GM19324 (cell line): ENCODE results near the gene PSENEN.
A peak's percentile ranks its signal among the peaks of the same experiment; 100 is the strongest.

ENCODE experiments used
- ATAC-seq: cut with Tn5 transposase; IDR thresholded peaks from one replicate; pipeline ENCODE4 v1.9.1; 2021; ENCODE audit warnings: mild to moderate bottlenecking, moderate library complexity; ENCODE audit not compliant: unreplicated experiment, low FRiP score

Gene PSENEN

DNA sequence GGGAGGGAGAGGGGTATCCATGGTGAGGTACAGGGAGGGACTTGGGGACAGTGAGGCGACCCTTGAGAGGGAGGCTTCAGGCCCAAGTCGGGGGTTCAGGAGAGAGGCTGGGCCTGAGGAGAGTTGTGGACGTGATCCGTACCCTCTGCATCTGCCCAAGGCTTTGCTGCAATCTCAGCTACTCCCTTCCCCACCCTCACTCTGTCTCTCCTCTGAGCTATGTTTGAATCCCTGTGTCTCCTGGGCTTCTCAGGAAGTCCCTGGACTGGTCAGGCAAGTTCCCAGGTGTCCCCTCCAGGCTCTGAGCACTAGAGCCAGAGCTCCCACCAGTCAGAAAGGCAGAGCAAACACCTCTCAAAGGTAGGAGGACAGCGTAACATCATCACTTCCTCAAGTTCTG lies 4.7 kb downstream of the PSENEN start:
- no peak for ATAC-seq

DNA sequence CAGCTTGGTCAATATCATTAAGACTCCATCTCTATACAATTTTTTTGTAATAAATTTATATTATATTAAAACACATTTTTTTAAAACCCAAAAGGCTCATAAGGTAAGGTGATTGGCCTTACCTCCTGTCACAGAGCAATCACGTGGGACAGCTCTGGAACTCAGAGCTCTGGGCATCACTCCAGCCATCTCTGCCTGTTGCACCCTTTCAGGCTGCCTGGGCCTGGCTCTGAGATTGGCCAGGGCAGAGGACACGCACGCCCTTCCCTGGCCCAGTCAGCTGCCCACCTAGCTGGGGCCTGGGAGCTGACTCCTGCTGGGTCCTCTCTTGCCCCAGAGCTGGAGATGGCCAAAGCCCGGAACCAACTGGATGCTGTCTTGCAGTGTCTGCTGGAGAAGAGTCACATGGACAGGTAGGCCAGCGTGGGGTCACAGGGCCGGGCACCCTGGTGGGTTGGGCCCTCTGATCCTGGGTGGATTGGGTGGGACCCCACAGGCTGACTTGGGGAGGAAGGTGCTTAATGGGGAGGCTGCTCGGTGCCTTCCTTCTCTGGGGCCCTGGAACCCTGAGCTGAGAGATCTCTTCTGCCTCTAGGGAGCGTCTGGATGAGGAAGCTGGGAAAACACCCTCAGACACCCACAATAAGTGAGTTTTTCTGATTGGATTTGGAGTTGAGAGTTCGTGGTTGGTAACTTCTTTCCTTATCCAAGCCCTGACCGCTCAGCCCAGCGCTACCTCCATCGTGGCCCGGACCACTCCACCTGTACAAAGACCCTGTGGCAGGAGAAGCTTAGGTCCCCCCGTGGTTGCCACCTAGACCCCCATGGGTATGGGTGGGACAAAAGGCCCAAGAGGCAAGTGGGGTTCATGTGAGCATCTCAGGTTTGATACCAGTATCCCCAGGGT lies 6.6 kb downstream of the PSENEN start:
- no peak for ATAC-seq

DNA sequence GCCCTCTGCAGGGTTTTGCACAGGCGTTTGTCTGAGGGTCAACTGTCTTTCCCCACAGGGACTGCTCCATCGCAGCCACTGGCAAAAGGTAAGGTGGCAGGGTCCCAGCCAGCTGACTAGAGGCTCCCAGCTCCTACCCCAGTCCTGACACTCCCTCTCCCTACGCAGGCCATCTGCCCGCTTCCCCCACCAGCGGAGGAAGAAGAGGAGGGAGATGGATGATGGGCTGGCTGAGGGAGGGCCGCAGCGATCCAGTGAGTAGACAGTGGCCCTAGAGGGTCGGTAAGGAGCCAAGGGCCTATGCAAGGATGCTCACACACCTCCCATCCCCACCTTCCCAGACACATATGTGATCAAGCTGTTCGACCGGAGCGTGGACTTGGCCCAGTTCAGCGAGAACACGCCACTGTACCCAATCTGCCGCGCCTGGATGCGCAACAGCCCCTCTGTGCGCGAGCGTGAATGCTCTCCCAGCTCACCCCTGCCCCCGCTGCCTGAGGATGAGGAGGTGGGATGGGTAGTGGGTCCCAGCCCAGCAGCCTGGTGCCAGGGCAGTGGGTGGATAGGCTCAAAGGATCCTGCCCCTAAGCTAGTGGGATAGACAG lies 7.4 kb downstream of the PSENEN start:
- no peak for ATAC-seq

DNA sequence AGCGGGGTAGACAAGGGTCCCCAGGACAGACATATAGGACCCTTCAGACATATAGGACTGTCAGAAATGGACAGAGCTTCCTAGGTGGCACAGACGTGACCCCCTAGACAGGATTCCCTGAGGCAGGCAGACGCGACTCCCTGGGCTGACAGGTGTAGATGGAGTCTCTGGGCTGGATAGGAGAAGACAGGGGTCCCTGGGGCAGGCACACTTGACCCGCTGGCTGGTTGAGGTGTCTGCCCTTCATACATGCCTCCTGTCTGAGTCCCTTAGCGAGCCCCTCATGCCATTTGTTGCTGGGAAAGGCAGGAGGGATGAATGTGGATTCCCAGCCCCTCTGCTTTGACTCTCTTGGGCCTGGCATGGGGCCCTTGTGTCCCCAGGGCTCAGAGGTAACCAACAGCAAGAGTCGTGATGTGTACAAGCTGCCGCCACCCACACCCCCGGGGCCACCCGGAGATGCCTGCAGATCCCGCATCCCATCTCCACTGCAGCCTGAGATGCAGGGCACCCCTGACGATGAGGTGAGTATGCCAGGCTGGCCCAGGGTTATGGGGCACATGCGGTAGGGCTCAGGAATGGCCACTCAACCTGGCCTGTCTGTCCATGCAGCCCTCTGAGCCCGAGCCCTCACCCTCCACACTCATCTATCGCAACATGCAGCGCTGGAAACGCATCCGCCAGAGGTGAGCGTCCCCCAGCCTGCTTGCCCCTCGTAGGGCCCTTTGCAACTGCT lies 8.4 kb downstream of the PSENEN start:
- ATAC-seq = no peak

DNA sequence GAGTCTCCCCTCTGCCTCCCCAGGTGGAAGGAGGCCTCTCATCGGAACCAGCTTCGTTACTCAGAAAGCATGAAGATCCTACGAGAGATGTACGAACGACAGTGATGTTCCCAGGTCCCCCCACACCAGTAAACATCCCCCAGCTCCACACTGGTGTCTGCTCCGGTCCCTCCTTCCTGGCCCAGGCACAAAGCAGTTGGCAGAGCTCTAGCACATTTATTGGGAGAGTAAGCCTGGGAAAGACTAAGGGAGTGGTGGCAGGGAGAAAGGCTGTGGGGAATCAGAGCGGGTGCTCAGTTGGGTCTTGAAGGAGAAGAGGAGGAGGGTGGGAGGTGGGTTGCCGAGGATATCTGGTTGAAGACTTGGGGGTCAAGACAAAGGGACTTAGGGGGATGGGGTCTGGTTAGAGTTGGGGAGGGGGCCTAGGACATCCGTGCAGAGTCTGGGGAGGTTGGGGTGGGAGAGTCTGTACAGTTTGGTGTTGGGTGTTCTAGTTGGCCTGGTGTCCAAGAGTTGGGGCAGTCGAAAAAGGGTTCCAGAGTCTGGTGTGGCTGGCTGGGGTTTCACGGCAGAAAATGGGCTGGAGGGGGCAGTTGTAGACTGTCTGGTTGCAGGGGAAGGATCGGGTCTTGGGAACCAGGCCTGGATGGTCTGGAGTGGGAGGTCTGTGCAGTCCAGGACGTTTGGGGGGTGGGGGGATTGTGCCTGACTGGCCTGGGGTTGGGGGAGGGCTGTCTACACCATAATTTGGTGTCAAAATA lies 9.1 kb downstream of the PSENEN start:
- ATAC-seq = no peak

DNA sequence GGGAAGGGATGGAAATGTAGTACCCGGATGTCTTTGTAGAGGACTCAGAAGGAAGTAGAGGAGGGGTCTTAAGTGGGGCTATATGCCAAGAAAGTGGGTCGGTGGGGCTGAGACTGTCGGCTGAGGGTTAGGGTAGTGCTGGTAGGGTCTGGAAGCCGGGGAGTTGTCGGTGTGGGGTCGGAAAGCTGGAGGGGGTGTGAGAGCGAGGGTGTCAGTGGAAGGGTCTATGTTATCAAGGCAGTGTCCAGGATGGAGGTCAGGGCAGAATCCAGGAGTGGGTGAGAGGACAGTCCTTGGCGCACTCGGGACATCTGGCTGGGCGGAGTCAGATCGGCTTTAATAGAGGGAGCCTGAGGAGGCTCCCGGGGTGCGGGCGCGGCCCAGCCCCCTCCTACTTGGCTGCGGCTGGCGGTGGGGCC lies 9.7 kb downstream of the PSENEN start:
- ATAC-seq = no peak

DNA sequence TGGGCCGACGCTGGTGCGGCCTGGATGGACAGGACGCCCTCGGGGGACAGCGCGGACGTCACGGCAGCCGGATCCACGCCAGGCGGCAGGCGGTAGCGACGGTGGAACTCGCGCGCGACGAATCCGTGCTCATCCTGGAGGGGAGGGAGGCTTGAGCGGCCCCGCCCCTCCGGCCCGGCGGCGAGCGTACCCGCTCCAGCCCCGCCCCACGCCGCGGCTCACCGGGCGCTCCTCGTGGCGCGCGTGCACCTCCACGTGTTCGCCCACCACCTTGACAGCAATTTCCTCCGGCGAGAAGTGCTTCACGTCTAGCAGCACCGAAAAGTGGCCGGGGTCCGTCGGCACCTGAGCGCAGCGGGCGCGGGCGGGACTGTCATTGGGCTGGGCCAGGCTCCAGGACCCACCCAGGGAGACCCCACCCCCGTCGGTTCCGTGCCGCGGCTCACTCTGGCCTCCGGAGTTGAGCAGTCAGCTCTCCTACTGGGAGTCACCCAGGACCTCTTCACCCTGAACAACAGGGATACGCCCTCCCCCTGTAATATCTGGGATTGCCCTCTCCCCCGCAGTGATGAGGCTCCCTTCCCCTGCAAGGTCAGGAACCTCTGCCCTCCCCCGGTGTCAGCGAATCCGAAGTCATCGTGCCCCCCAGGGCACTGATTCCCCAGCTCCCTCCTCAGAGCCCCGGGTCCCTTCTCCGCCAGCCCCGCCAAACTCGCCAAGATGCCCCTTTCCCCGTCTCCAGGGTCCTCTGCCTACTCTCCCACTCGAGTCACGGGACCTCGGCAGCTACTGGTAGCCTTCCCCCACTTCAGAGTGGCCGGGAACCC lies 10.3 kb downstream of the PSENEN start:
- ATAC-seq = no peak

DNA sequence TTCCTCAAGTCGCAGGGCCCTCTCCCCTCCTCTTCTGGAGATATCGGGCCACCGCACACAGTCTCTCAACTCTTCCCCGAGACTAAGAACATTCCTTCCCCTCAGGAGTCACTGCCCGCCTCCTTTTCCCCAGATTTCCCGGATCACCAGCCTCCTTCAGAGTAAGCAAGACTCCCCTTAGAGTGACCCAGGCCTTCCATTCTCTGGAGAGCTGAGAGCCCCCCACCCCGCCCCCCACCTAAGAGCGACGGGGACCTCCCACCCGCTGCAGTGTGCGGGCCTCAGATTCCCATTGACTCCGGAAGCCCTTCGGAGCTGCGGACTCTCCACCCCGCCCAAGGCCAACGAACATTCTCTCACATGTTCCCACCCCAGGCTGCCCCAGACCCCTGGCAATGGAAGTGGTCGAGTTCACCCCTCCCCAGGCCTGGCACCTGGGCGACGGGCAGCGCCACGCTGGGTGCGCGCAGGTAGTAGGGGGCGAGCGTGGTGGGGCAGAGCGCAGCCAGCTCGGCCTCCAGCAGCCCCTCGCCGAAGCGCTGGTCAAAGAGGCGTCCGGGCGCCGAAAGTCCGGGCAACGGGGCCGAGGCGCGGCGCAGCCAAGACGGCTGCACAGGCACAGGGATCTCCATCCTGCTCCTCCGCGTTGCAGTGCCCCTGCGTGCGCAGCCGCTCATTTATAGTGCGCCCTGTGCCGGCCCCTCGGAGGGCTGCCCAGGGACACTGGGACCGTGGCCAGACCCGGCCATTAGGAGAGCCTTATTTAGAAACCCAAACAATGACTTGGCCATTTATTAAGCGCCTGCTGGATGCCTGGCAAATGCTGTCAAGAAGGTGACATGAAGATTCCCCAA lies 11.2 kb downstream of the PSENEN start, which contains the start of gene HSPB6:
HSPB6 (minus strand) TSS at position 653 of the 854 bp plus-strand sequence; CDS start at position 632, 21 bp downstream.
- no peak for ATAC-seq

DNA sequence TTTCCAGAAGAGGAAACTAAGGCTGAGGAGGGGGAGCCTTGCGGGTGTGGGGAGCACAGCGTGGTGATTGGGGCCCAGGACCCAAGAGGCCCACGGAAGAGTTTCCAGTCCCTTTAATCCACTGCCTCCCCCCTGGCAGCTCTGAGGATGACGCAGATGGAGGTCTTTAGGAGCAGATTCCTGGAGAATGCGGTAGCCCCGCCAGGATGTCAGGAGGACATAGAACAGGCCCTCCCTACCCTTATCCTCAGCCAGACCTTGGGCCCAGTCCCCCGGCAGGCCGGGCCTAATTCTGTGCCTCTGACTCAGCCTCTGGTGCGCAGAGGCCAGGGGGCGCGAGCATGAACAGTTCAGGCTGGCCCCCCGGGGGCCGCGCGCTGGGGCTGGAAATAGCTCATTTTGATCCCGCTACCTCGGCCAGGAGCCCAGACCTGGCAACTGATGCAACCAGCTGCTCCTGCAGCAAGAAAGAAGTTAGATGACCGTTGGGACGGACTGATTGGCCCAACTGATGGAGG lies 11.8 kb downstream of the PSENEN start:
- no peak for ATAC-seq

DNA sequence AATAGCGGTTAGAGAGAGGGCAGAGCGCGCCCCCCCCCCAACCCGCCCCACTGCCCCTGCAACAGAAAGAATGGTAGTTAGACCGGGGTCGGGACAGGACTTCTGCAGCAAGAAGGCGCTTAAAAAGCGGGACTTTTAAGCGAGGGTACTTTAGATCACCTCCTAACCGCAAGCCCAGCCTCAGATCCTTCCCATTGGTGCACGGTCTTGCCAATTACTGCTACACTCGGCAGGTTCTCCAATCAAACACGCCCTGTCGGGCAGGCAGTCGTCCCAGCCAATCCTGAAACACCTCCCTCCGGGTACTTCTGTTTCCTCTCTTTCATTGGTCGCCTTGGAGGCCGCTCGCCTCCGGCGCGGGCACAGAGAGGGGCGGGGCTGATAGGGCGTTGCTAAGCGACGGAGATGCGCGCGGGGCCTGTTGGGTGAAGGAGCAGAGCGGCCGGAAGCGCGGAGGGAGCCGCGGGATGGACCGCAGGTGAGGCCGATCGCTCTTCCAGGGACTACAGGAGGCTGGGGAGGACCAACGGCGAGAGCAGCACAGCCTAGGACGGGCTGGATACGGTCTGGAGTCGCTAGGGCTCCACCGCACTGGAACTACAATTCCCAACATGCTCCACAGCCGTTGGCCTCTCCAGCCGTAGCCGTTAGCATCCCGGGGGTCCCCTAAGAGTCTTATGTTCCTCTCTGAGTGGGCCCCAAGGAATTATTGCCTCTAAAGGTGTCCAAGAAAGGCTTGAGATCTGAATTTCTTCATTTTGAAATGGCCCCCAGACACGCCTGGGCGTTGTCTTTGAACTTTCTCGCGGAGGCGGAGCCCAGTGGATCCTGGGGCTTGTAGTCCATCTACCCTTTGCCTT lies 12.5 kb downstream of the PSENEN start, which contains the start of gene PROSER3:
PROSER3 (plus strand) TSS at position 428 of the 860 bp plus-strand sequence; CDS start at position 468, 40 bp downstream.
- ATAC-seq = peak; percentile 94

DNA sequence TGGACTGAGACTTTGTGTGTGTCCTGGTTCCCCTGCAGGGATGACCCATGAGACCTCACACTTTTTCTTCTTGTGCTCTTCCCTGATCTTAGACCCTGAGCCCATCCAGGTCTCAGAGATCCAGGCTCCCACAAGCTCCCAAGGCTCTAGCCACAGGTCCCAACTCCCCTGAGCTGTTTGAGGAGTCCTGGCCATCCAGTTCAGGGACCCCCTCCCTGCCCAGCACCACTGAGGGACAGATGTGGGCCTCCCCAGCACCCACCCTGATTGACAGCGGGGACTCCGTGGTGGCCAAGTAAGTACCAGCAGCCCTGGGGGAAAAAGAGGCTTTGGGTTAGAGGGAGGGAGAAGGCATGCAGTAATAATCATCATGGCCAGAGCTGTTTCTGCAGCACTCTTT lies 14.2 kb downstream of the PSENEN start:
- ATAC-seq = no peak

DNA sequence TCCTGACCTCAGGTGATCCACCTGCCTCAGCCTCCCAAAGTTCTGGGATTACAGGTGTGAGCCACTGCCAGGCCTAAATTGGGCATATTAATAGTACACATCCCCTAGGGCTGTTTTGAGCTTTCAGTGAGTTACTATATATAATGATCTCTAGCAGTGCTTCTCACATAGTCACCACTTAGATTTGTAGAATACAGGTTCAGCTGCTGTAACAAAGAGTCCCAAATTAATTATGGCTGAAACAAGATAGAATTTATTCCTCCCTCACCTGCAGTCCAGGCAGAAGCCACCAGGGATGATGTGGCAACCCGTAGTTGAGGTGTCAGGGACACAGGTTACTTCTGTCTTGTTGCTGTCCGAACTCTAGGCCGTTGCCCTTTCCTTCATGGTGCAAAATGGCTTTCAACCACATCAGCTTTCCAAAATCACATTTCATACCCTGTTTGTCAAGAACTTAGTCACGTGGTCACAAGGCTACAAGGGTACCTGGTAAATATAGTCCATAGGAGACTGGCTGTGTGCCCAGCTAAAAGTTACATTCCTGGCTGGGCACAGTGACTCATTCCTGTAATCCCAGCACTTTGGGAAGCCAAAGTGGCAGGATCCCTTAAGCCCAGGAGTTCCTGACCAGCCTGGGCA lies 15.4 kb downstream of the PSENEN start:
- ATAC-seq = no peak

DNA sequence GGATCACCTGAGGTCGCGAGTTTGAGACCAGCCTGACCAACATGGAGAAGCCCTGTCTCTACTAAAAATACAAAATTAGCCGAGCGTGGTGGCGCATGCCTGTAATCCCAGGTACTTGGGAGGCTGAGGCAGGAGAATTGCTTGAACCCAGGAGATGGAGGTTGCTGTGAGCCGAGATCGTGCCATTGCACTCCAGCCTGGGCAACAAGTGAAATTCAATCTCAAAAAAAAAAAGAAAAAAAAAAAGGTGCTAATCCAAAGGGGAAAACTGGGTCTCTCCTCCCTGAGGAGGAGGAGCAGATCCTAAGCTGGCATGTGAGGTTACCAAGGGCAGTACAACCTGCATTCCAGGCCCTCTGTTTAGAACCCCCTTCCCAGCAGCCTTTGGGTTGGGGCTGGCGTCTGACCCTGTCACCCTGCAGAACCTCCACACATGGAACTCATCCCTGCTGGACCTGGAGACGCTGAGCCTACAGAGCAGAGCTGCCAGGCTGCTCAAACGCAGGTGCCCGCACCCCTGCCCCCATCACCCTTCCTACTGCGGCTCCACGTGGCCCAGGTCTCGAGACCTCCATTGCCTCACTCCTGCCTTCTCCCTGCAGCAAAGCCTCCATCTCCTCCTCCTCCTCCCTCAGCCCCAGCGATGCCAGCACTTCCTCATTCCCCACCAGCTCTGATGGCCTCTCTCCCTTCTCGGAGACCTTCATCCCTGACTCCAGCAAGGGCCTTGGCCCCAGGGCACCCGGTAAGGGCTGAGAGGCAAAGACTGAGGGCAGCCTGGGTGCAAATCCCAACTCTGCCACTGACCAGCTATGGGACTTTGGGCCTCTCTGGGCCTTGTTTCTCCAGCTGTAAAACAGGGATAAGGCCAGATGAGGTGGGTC lies 19.2 kb downstream of the PSENEN start:
- ATAC-seq = no peak

DNA sequence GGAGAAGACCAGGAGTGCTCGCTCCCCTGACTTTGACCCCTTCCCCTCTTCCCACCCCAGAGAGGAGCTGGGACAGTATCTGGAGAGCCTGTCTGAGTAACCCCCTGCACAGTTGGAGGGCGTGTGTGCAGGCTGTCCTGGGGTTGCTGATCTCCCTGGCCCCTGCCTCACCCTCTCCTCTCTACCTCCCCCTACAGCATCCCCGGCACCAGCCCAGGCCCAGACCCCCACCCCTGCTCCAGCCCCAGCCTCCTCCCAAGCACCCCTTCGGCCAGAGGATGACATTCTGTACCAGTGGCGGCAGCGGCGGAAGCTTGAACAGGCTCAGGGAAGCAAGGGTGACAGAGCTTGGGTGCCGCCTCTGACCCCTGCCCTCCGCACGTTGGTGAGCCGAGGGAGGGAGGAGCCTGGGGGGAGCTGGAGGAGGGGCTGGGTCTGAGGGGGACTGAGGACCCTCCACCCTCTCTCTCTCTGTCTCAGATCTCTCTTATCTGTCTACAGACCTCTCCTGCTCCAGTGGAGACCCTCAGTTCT lies 21.2 kb downstream of the PSENEN start:
- no peak for ATAC-seq

DNA sequence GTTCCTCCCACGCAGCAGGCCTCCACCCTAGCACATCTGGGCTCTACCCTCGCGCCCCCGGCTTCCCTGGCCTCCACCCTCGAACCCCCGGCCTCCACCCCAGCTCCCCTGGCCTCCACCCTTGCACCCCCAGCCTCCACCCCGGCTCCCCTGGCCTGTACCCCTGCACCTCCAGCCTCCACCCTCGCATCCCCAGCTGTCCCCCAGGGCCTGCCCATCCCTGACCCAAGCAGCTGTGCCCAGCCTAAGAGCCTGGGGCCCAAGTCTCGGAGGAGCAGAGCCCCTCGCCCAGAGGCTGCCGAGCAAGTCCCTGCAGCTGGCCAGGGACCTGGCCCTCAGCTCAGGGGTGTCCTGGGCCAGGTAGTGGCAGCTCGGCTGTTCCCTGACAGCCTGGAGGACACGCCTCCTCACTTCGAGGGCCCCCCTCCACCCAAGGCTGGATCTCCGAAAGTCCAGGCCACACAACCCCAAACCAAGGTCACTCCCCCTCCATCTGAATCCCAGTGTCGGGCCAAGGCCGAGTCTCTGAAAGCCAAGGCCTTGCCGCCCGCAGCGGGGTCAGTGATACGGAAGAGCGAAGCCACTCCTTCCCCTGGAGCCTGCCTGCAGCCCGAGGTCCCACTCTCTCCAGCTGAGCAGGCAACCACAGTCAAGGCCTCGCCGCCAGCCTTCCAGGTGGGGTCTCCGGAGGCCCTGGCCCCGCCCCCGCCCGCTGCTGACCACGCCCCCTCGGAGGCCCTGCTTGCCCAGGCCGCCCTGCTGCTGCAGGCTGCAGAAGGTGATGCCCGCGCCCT lies 22.0 kb downstream of the PSENEN start:
- no peak for ATAC-seq
